GM12878 (cell line): ENCODE measurements around the gene TBCA.

Source experiments
- CHD4 ChIP-seq: fragments of 200-600 bp; sonication (generic); IDR thresholded peaks from 2 replicates; pipeline ENCODE4 v1.6.1; 2016; ENCODE audit warnings: mild to moderate bottlenecking
- CREM ChIP-seq: IDR thresholded peaks from 2 replicates; pipeline ENCODE4 v1.6.1; 2014; ENCODE audit warnings: antibody characterized with exemption, low read depth
- EED ChIP-seq: sonication (generic); IDR thresholded peaks from 2 replicates; pipeline ENCODE4 v1.6.1; 2016; ENCODE audit warnings: antibody characterized with exemption, low read depth
- JUND ChIP-seq: IDR thresholded peaks from 2 replicates; pipeline ENCODE4 v1.6.1; 2012; ENCODE audit warnings: low read depth, mild to moderate bottlenecking, low read length, improper control_type of control experiment, moderate library complexity
- MTA2 ChIP-seq: fragments of 450-650 bp; IDR thresholded peaks from 2 replicates; pipeline ENCODE4 v1.6.1; 2016; ENCODE audit warnings: low read depth, mild to moderate bottlenecking, moderate library complexity
- PAX8 ChIP-seq: fragments of 450-650 bp; IDR thresholded peaks from 2 replicates; pipeline ENCODE4 v1.6.1; 2017; ENCODE audit warnings: mild to moderate bottlenecking, moderate library complexity
- RAD51 ChIP-seq: fragments of 450-650 bp; IDR thresholded peaks from 2 replicates; pipeline ENCODE4 v1.6.1; 2016; ENCODE audit warnings: moderate library complexity, mild to moderate bottlenecking, inconsistent platforms
- ZNF274 ChIP-seq: IDR thresholded peaks from one replicate; pipeline ENCODE4 v1.8.0; 2011; ENCODE audit not compliant: insufficient read length, insufficient read depth
- TF ChIP-seq, protein P1 (sequence below), 3 experiments: IDR thresholded peaks in 2 of 3; conservative IDR thresholded peaks in 1 of 3; 2 replicates each; pipeline ENCODE4 v1.5.1; 2011; ENCODE audit warnings: low read depth in 3 of 3, low read length in 3 of 3, mild to moderate bottlenecking in 3 of 3, control low read depth in 2 of 3, moderate library complexity in 2 of 3, inconsistent platforms in 1 of 3, mixed read lengths in 1 of 3; ENCODE audit not compliant: control insufficient read depth in 2 of 3, insufficient read depth in 1 of 3; ENCODE audit errors: extremely low read depth in 1 of 3
- TF ChIP-seq, protein P2 (sequence below): IDR thresholded peaks from 2 replicates; pipeline ENCODE4 v1.6.1; 2011; ENCODE audit warnings: low read depth, mild to moderate bottlenecking, low read length, moderate library complexity, borderline replicate concordance; ENCODE audit errors: extremely low read depth
- TF ChIP-seq, protein P3 (sequence below): IDR thresholded peaks from 2 replicates; pipeline ENCODE4 v1.6.1; 2012; ENCODE audit warnings: low read depth, low read length, improper control_type of control experiment

GRCh38 chr5:77658662-77659061, 117.5 kb downstream of the TBCA start:
- TF ChIP-seq, protein P1, sequence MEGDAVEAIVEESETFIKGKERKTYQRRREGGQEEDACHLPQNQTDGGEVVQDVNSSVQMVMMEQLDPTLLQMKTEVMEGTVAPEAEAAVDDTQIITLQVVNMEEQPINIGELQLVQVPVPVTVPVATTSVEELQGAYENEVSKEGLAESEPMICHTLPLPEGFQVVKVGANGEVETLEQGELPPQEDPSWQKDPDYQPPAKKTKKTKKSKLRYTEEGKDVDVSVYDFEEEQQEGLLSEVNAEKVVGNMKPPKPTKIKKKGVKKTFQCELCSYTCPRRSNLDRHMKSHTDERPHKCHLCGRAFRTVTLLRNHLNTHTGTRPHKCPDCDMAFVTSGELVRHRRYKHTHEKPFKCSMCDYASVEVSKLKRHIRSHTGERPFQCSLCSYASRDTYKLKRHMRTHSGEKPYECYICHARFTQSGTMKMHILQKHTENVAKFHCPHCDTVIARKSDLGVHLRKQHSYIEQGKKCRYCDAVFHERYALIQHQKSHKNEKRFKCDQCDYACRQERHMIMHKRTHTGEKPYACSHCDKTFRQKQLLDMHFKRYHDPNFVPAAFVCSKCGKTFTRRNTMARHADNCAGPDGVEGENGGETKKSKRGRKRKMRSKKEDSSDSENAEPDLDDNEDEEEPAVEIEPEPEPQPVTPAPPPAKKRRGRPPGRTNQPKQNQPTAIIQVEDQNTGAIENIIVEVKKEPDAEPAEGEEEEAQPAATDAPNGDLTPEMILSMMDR (IDR thresholded peaks at IDR 0.05 in 2 of 3, conservative IDR thresholded peaks at IDR 0.05 in 1 of 3; ENCODE audit: control insufficient read depth in 2 of 3, extremely low read depth in 1 of 3, insufficient read depth in 1 of 3, low read depth in 3 of 3, low read length in 3 of 3) = no peak
- no peak for TF ChIP-seq PAX8
- TF ChIP-seq RAD51 = no peak
- TF ChIP-seq CHD4 = no peak
- TF ChIP-seq ZNF274 = no peak
- TF ChIP-seq, protein P2, sequence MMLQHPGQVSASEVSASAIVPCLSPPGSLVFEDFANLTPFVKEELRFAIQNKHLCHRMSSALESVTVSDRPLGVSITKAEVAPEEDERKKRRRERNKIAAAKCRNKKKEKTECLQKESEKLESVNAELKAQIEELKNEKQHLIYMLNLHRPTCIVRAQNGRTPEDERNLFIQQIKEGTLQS = no peak
- no peak for TF ChIP-seq JUND
- TF ChIP-seq MTA2 = no peak
- TF ChIP-seq, protein P3, sequence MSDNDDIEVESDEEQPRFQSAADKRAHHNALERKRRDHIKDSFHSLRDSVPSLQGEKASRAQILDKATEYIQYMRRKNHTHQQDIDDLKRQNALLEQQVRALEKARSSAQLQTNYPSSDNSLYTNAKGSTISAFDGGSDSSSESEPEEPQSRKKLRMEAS = no peak
- no peak for TF ChIP-seq CREM
- no peak for TF ChIP-seq EED
